ENCODE measurements around the gene LMBR1. TPM values are rescaled to one million over a fixed set of nuclear protein-coding genes. Genes with fewer than 3 reads are reported as not detected.

Gene LMBR1
- total and polyA plus RNA-seq, 12 donors: 16.9 to 341 (median 117) TPM

GRCh38 chr7:156778201-156778600, 114.8 kb downstream of the LMBR1 start:
- DNase-seq: no peak
- WGBS, 4 donors: 89 to 94% (median 92%) methylated on average over 3 of the region's 3 CpGs
- no peak overlapping the region for H3K27ac ChIP-seq
- no peak overlapping the region for H3K4me3 ChIP-seq
- intact Hi-C loops (cut with DNase I): no loop called here
- no peaks in the 10 kb centered on the region for H3K27me3 ChIP-seq
- no peaks in the 10 kb centered on the region for H3K36me3 ChIP-seq (replicated peaks in 1 of 2)
- H3K4me1 ChIP-seq (replicated peaks in 1 of 2): no peaks in the 10 kb centered on the region
- H3K9me3 ChIP-seq (replicated peaks in 1 of 3): no peaks in the 10 kb centered on the region
- TF ChIP-seq, protein P1, sequence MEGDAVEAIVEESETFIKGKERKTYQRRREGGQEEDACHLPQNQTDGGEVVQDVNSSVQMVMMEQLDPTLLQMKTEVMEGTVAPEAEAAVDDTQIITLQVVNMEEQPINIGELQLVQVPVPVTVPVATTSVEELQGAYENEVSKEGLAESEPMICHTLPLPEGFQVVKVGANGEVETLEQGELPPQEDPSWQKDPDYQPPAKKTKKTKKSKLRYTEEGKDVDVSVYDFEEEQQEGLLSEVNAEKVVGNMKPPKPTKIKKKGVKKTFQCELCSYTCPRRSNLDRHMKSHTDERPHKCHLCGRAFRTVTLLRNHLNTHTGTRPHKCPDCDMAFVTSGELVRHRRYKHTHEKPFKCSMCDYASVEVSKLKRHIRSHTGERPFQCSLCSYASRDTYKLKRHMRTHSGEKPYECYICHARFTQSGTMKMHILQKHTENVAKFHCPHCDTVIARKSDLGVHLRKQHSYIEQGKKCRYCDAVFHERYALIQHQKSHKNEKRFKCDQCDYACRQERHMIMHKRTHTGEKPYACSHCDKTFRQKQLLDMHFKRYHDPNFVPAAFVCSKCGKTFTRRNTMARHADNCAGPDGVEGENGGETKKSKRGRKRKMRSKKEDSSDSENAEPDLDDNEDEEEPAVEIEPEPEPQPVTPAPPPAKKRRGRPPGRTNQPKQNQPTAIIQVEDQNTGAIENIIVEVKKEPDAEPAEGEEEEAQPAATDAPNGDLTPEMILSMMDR (IDR thresholded peaks at IDR 0.05): peak in 4 of 6 experiments; percentile 7 to 27 (median 22)
- no peak for TF ChIP-seq POLR2A (IDR thresholded peaks at IDR 0.05)

DNA sequence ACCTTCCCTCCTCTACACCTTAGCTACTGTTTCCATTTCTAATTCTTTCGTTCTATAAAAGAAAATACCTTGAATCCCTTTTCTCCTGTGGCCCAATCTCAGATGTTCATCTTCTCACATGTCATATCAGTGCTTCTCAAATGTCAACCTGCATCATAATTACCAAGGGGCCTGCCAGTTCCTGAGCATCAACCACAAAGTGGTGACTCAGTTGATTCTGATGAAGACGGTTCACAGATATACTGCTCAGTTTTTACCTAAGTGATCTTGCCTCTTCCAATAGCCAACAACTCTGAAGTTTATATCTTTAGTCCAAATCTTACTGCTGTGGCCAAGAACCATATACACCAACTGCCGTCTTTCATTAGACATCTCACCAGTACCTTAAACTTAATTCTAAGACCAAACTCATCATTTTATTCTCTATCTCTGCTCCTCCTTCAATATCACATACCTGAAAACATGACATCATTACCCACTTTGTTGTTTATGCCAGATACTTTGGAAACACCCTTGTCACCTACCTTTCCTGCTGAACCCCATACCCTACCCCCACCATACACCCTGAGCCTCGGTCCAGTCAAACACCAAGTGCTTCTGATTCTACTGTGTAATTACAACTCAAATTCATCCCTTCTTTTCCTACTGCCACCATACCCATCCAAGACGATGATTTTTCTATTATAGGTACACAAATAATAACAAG, 115.5 kb downstream of the LMBR1 start:
- Histone ChIP-seq H3K36me3 (replicated peaks in 1 of 2) (no peaks in the 10 kb centered on the region), H3K4me1 (replicated peaks in 1 of 2) (no peaks in the 10 kb centered on the region), H3K9me3 (replicated peaks in 1 of 3) (no peaks in the 10 kb centered on the region), H3K27ac (no peak overlapping the region), H3K27me3 (no peaks in the 10 kb centered on the region), H3K4me3 (no peak overlapping the region)
- WGBS, 4 donors: 94 to 95% (median 95%) methylated on average over 5 of the region's 5 CpGs
- TF ChIP-seq, protein P1 (IDR thresholded peaks at IDR 0.05): no peak
- no peak for TF ChIP-seq POLR2A (IDR thresholded peaks at IDR 0.05)
- intact Hi-C loops (cut with DNase I): no loop called here
- no peak for DNase-seq

DNA sequence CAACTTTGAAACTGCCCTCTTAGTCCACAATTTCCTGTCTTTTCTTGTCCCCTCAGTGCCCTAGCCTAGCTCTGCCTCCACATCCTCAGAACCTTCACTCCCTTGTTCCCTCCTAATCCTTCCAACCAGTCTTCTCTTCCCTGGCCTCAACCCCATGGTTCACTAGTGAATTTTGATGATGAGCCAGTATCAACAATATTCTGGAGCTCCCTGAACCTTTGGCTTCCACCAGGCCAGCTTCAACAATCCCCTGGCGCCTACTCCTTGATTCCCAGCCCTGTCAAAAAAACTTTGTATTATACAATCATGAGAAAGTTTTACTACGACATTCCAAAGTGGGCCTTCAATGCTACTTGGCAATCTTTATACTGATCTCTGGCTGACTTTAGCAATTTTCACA, 116.5 kb downstream of the LMBR1 start:
- Histone ChIP-seq H3K4me3 (no peak overlapping the region), H3K9me3 (replicated peaks in 1 of 3) (no peaks in the 10 kb centered on the region), H3K27ac (no peak overlapping the region), H3K4me1 (replicated peaks in 1 of 2) (no peaks in the 10 kb centered on the region), H3K36me3 (replicated peaks in 1 of 2) (no peaks in the 10 kb centered on the region), H3K27me3 (no peaks in the 10 kb centered on the region)
- DNase-seq: no peak
- intact Hi-C loops (cut with DNase I): no loop called here
- 85 to 95% (median 92%) methylated on average over 2 of the region's 2 CpGs for WGBS, 4 donors
- no peak for TF ChIP-seq POLR2A (IDR thresholded peaks at IDR 0.05)
- TF ChIP-seq, protein P1 (IDR thresholded peaks at IDR 0.05): no peak

DNA sequence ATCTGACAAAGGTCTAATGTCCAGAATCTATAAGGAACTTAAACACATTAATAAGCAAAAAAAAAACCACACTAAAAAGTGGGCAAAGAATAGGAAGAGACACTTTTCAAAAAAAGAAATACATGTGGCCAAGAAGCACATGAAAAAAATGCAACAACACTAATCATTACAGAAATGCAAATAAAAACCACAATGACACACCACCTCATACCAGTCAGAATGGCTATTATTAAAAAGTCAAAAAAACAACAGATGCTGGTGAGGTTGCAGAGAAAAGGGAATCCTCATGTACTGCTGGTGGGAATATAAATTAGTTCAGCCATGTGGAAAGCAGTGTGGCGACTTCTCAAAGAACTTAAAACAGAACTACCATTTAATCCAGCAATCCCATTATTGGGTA, 119.0 kb downstream of the LMBR1 start:
- Histone ChIP-seq H3K9me3 (replicated peaks in 1 of 3) (no peaks in the 10 kb centered on the region), H3K36me3 (replicated peaks in 1 of 2) (no peaks in the 10 kb centered on the region), H3K4me3 (no peak overlapping the region), H3K27ac (no peak overlapping the region), H3K27me3 (no peaks in the 10 kb centered on the region), H3K4me1 (replicated peaks in 1 of 2) (no peaks in the 10 kb centered on the region)
- 41 to 98% (median 94%) methylated on average over 1 of the region's 1 CpG for WGBS, 4 donors
- DNase-seq: no peak
- intact Hi-C loops (cut with DNase I): no loop called here
- TF ChIP-seq, protein P1 (IDR thresholded peaks at IDR 0.05): no peak
- no peak for TF ChIP-seq POLR2A (IDR thresholded peaks at IDR 0.05)
